Loucy (cell line): ENCODE measurements around the gene TRPM1.

Experiments
- CTCF ChIP-seq: fragments of 200-600 bp; sonication (generic); conservative IDR thresholded peaks from 2 replicates; pipeline ENCODE4 v1.5.1; 2014; ENCODE audit warnings: mild to moderate bottlenecking, antibody characterized with exemption, low read length
- EZH2phosphoT487 ChIP-seq: fragments of 200-600 bp; IDR thresholded peaks from 2 replicates; pipeline ENCODE4 v1.6.1; 2018; ENCODE audit warnings: antibody characterized with exemption, mild to moderate bottlenecking, moderate library complexity, borderline replicate concordance

- no peak for TF ChIP-seq CTCF
- TF ChIP-seq EZH2phosphoT487 = no peak
These were observed 49.9 kb downstream of the TRPM1 start for GRCh38 chr15:31051496-31052080.
